Umbilical cord (tissue), 2 donors: ENCODE data around the gene MPDZ. TPM values are rescaled to one million over a fixed set of nuclear protein-coding genes. Genes with fewer than 3 reads are reported as not detected.

Experiments used
- DNase-seq: peaks from one replicate; pipeline ENCODE4 v3.0.0-alpha.2; 2015; ENCODE audit warnings: low spot score
- total RNA-seq: library from RNA; depleted of rRNA; stranded (reverse); fragments of >200 nt; gene quantifications from one replicate; pipeline ENCODE4 v1.2.3, GENCODE V29; 2014; ENCODE audit warnings: low replicate concordance; ENCODE audit not compliant: insufficient read depth

Gene MPDZ
- total RNA-seq, 1 donor from 2014 or later = 61.2 TPM

- peak; percentile 55 for DNase-seq
These were observed 196.7 kb downstream of the MPDZ start for GRCh38 chr9:13082796-13083195.

DNA sequence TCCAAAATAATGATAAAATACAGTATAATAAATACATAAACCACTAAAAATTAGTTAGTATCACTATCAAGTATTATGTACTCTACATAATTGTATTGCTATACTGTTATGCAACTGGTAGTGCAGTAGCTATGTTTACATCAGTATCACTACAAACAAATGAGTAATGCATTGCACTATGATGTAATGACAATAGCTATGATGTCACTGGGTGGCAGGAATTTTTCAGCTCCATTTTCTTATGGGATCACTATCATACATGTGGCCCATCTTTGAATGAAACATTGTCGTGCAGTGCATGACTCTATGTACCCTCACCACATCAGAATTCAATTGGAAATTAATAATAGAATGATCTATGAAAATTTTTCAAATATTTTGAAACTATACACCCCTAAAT is 201.3 kb downstream of the MPDZ start:
- DNase-seq = no peak

DNA sequence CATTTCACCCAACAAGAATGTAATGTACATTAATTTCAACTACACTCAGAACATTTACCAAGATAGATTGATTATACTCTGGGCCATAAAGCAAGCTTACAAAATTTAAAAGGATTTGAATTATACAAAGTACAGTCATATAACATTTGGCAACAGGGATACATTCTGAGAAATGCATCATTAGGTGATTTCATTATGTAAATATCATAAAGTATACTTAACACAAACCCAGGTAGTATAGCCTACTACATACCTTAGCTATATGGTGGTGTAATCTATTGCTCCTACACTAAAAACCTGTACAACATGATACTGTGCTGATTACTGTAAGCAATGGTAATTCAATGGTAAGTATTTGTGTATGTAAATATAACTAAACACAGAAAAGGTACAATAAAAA is 202.9 kb downstream of the MPDZ start:
- no peak for DNase-seq

GRCh38 chr9:13071921-13072320 is 207.6 kb downstream of the MPDZ start:
- DNase-seq = no peak

DNA sequence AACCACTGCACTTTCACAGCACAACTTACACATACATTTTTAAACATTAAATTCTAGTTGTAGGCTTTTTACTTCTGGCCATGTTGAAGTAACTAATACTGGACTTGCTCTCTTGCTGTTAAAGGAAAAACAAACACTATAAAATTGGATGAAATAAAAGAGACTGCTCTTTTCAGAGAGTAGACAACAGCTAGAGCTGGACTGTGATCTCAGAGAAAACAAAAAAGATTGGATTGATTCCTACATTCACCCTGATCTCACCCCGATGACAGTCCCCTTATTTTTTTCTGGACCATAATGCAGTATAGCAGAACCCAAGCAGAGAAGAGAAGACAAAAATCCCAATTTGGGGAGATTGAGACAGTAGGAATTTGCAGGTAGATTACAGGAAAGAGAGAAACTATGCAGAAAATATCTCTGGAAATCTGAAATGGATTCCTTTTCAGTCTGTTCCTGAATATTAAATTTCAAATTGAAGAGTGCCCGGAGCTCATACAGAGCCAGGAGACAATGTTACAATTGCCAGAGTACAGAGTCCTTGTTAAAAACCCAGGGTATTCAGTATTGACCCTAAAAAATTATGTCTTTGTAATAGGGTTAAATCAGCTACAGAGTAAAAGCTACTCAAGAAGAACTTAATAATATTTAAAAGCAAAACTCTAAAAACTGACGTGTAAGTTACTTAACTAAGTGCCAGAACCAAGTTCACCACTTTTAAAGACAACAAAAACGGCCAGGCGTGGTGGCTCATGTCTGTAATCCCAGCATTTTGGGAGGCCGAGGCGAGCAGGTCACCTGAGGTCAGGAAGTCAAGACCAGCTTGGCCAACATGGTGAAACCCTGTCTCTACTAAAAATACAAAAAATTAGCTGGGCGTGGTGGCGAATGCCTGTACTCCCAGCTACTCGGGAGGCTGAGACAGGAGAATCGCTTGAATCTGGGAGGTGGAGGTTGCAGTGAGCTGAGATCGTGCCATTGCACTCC is 208.6 kb downstream of the MPDZ start:
- no peak for DNase-seq

GRCh38 chr9:13069498-13069897 is 210.0 kb downstream of the MPDZ start:
- DNase-seq = no peak

DNA sequence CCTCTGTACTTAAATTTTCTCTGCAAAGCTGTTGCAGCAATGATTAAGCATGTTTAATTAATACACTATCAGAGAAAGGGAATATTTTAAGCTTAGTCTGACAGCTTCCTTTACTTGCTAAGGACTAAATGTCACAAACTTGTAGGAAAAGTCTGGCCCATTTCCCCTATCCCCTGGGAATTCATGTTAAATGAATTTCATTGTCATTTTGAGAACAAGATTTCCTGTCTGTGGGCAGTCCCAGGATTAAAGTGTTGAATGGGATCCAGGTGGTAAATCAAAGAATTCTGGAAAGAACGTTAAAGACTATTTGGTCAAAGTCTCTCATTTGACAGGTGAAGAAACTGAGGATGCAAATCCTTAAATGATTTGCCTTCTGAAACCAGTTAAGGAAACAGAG is 214.8 kb downstream of the MPDZ start:
- DNase-seq = no peak

DNA sequence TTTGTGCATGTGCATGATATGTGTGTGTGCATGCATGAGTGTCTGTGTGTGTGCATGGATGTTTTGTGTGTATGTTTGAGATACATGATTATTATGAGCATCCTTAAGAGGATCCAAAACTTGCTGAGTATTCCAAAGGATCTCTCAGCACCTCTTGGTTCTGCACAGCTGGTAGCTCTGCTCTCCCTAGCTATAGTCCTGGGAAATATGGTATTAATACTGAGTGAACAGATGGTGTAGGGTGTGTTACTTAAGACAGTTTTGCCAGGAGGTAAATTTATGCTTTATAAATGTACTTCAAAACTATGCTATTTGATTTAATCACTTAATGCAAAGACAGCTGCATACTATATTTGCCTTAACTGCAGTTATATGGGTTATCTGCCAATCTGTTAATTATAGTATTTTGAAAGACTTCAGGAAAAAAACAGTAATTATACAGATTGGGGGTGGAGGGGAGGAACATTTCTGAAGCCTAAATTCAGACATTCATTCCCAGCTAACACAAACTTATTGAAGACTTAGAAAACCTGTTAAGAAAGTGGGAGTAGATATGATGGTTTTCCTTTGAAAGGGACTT is 215.5 kb downstream of the MPDZ start:
- DNase-seq = no peak

DNA sequence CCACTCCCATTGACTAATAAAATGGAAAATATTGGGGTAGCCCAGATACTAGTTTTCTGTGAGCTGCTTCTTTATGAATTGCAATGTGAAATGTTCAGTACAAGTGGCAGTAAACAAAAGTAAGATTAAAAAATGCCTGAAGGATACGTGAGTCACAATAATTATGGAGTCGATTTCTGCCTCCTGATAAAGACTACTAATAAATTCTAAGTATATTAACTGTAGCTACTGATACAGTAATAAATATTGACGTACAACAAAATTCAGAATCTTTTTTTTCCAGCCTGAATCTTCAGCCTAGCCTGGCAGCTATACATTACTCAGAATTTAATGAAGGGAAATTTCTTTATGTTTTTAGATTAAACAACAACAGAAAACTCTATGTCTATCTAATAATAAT is 218.1 kb downstream of the MPDZ start:
- no peak for DNase-seq
